LNCaP clone FGC (cell line): ENCODE data around the gene GDPD1.
"Not testable (repeated sequence)": the region's sequence is repeated elsewhere in the genome, so short reads cannot be mapped to it uniquely, and the experiment has no call there.

Source experiments
- DNase-seq: peaks from one replicate; pipeline ENCODE4 v3.0.0-alpha.2; 2011; ENCODE audit warnings: low read depth
- H3K4me3 ChIP-seq: 2 replicates; pipeline ENCODE4 v1.5.1; 2011; ENCODE audit warnings: mild to moderate bottlenecking, low read depth, low read length, control low read depth
- CTCF ChIP-seq: IDR thresholded peaks from 2 replicates; pipeline ENCODE4 v1.5.1; 2012; ENCODE audit warnings: mild to moderate bottlenecking; ENCODE audit not compliant: control insufficient read depth, insufficient read depth; ENCODE audit errors: extremely low read depth

The GDPD1 gene

GRCh38 chr17:59219370-59219769 lies 941 bp upstream of the GDPD1 start:
- no peak for DNase-seq
- TF ChIP-seq CTCF, result no peak
- no peak overlapping the region for H3K4me3 ChIP-seq

- no peak for DNase-seq
- peak overlapping the region; percentile 27; the same call in 1 of the 2 replicates for H3K4me3 ChIP-seq
- no peak for TF ChIP-seq CTCF
Measured at GRCh38 chr17:59219992-59220327, 351 bp upstream of the GDPD1 start.

GRCh38 chr17:59221159-59221847 lies 992 bp downstream of the GDPD1 start:
- TF ChIP-seq CTCF, result no peak
- peak; percentile 17 for DNase-seq
- peak overlapping the region; percentile 98 for H3K4me3 ChIP-seq

GRCh38 chr17:59223813-59224212 lies 3.5 kb downstream of the GDPD1 start:
- H3K4me3 ChIP-seq, result no peak overlapping the region
- DNase-seq, result no peak
- TF ChIP-seq CTCF, result no peak

- not testable (repeated sequence) for H3K4me3 ChIP-seq, DNase-seq
Measured at GRCh38 chr17:59228588-59228987, 8.3 kb downstream of the GDPD1 start.

GRCh38 chr17:59230764-59231163 lies 10.5 kb downstream of the GDPD1 start:
- TF ChIP-seq CTCF, result no peak
- DNase-seq, result no peak
- no peak overlapping the region for H3K4me3 ChIP-seq

GRCh38 chr17:59234631-59235030 lies 14.3 kb downstream of the GDPD1 start:
- no peak for TF ChIP-seq CTCF
- no peak for DNase-seq
- no peak overlapping the region for H3K4me3 ChIP-seq

GRCh38 chr17:59238906-59239305 lies 18.6 kb downstream of the GDPD1 start:
- DNase-seq, result no peak
- TF ChIP-seq CTCF, result no peak
- H3K4me3 ChIP-seq, result no peak overlapping the region
